BLaER1 (cell line): Measurements from ENCODE around the gene PKIG.

Source experiments
- H3K27ac ChIP-seq: shearing (Covaris generic); formaldehyde crosslinking; 2 replicates; pipeline ENCODE4 v1.8.1; 2022
- H3K27me3 ChIP-seq: shearing (Covaris generic); formaldehyde crosslinking; 2 replicates; pipeline ENCODE4 v1.8.1; 2022
- H3K36me3 ChIP-seq: shearing (Covaris generic); formaldehyde crosslinking; 2 replicates; pipeline ENCODE4 v1.8.1; 2022
- H3K4me1 ChIP-seq: shearing (Covaris generic); formaldehyde crosslinking; 2 replicates; pipeline ENCODE4 v1.8.1; 2022
- H3K4me2 ChIP-seq: shearing (Covaris generic); formaldehyde crosslinking; 2 replicates; pipeline ENCODE4 v1.8.1; 2022
- H3K4me3 ChIP-seq: shearing (Covaris generic); formaldehyde crosslinking; 2 replicates; pipeline ENCODE4 v1.8.1; 2022
- H3K9ac ChIP-seq: shearing (Covaris generic); formaldehyde crosslinking; 2 replicates; pipeline ENCODE4 v1.8.1; 2022
- H3K9me3 ChIP-seq: shearing (Covaris generic); formaldehyde crosslinking; 2 replicates; pipeline ENCODE4 v1.8.1; 2022
- H4K20me1 ChIP-seq: shearing (Covaris generic); formaldehyde crosslinking; 2 replicates; pipeline ENCODE4 v1.8.1; 2022
- Cebpa-rat ChIP-seq: shearing (Covaris generic); IDR thresholded peaks from 2 replicates; pipeline ENCODE4 v1.8.1; 2022

PKIG gene

DNA sequence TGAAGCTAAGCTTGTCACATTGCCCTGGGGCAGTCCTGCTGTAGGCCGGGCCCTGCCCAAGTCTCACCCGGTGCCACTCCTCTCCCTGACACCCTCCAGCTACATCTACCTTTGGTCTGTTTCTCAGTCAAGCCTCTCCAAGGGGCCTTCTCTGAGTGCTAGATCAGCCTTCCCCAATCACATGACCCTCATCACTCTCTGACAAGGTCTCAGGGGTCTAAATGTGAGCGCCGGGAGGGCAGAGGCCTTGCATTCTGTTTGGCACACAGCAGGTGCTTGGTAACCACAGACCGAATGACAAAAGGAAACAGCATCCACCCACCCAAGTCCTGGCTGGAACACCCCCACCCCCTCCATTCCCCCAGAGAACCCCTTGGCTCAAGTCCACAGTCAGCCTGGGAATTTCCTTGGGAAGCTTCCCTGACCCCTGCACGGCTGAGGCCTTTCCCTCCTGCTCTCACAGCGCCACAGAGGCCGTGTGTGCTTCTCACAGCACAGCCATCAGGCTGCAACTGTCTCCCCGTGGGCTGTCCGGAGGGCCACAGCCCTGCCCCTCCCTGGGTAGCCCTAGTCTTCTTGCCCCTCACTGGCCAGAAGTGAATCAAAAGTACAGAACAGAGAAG, 32.9 kb downstream of the PKIG start:
- H3K27me3 ChIP-seq, result no peaks in the 10 kb centered on the region
- peak overlapping the region; percentile 87 for H3K4me2 ChIP-seq
- peak overlapping the region; percentile 40; the same call in 1 of the 2 replicates for H3K4me3 ChIP-seq
- H3K27ac ChIP-seq, result peak overlapping the region; percentile 91
- H3K36me3 ChIP-seq, result peaks cover 69% of the 10 kb centered on the region
- peaks cover 95% of the 10 kb centered on the region for H3K4me1 ChIP-seq
- H3K9me3 ChIP-seq, result no peaks in the 10 kb centered on the region
- H4K20me1 ChIP-seq, result peaks cover 47% of the 10 kb centered on the region
- H3K9ac ChIP-seq, result peak overlapping the region; percentile 75
- no peak for TF ChIP-seq Cebpa-rat

DNA sequence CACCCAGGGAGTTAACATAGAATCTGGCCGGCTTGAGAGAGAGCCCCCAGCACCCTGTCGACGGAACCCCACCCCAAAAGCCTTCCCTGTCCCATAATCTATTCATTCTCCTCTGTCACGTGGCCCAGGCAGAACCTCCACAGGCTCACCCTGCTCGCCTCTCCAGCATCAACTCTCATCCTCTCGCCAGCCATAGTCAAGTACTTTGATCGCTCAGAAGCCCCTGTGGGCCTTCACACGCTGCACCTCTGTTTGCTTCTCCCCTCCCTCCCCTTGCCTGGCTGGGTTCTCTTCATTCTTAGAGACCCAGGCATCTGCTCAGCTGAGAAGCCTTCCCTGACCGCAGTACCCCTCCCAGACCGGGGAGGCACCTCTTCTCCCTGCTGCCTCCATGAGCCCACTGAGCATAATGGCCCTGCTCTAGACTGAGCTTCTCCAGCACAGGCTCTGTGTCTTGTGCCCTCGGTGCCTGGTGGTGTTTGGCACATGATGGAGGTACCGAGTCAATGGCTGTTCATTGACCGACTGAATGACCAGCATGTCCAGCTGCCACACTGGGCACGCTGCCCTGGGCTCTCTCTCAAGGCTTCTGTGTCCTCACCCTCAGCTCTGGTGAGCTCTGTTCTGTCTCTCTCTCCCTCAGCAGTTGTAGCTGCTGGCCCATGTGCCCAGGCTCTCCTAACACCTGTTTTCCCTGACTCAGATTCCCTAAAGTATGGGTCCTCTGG, 33.7 kb downstream of the PKIG start:
- H3K27ac ChIP-seq, result peak overlapping the region; percentile 91
- peaks cover 95% of the 10 kb centered on the region for H3K4me1 ChIP-seq
- TF ChIP-seq Cebpa-rat, result no peak
- peak overlapping the region; percentile 87 for H3K4me2 ChIP-seq
- peaks cover 77% of the 10 kb centered on the region for H3K36me3 ChIP-seq
- no peaks in the 10 kb centered on the region for H3K9me3 ChIP-seq
- peak overlapping the region; percentile 25; the same call in 1 of the 2 replicates for H3K4me3 ChIP-seq
- peak overlapping the region; percentile 75 for H3K9ac ChIP-seq
- peaks cover 48% of the 10 kb centered on the region for H4K20me1 ChIP-seq
- H3K27me3 ChIP-seq, result no peaks in the 10 kb centered on the region

DNA sequence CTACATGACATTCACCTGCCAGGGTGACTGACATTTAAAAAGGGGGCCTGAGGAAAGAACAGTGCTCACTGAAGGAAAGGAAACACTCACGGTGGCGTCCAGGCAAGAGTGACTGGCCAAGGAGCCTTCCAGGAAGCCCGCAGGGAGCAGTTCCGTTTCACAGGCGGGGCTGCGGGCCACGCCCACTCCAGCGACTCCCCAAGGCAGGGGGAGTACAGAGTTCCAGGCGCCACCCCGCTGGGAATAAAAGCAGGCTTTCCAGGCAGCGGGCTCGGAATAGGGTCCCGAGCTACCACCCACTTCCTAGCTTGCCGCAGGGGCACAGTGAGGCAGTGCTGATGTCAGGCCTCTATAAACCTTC, 34.2 kb downstream of the PKIG start:
- H3K9me3 ChIP-seq, result no peaks in the 10 kb centered on the region
- peak overlapping the region; percentile 87 for H3K4me2 ChIP-seq
- H3K36me3 ChIP-seq, result peaks cover 82% of the 10 kb centered on the region
- H3K27ac ChIP-seq, result peak overlapping the region; percentile 91
- H3K4me3 ChIP-seq, result no peak overlapping the region
- H4K20me1 ChIP-seq, result peaks cover 53% of the 10 kb centered on the region
- peak overlapping the region; percentile 75; the same call in 1 of the 2 replicates for H3K9ac ChIP-seq
- no peak for TF ChIP-seq Cebpa-rat
- H3K27me3 ChIP-seq, result no peaks in the 10 kb centered on the region
- peaks cover 95% of the 10 kb centered on the region for H3K4me1 ChIP-seq

DNA sequence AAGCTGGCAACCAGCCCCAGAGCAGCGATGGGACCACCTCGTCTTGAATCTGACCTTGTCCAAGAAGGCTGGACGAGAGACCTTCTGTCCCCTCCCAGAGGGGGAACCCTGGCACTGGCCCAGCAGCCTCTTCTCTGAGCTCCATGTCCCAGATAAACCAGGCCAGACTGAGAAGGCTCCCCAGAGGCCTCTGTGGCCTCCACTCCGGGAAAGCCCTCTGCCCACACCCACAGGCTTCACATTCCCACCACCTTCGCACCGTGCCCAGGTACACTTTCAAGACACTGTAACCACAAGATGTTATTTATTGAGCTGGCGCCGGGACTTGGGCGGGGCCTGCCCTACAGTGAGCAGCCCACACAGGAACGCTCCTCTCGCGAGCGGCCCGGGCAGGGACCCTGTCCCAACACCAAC, 35.9 kb downstream of the PKIG start:
- Histone ChIP-seq H4K20me1 (peaks cover 56% of the 10 kb centered on the region), H3K27me3 (no peaks in the 10 kb centered on the region), H3K9me3 (peaks cover 5% of the 10 kb centered on the region; the same call in 1 of the 2 replicates), H3K4me1 (peaks cover 85% of the 10 kb centered on the region), H3K36me3 (peaks cover 88% of the 10 kb centered on the region), H3K4me3 (no peak overlapping the region), H3K9ac (no peak overlapping the region; the same call in 1 of the 2 replicates), H3K27ac (peak overlapping the region; percentile 55), H3K4me2 (peak overlapping the region; percentile 87)
- TF ChIP-seq Cebpa-rat, result no peak

DNA sequence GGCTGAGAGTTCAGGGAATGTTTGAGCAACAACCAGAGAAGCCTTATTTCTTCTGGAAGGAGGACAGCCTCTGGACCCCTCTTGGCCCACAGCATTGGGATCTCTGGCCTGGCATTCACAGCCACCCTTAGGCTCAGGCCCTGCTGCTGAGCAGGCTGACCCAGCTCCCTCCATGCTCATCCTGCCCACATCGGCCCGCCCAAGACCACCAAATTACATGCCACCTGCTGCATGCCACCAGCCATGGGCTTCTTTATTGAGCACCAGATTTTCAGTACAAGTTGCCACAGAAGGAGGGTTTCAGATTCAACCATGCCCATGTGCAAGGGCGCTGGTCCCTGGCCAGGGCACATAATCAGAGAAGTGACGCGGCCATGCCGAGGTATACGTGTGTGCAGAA, 36.9 kb downstream of the PKIG start:
- peaks cover 61% of the 10 kb centered on the region for H4K20me1 ChIP-seq
- H3K36me3 ChIP-seq, result peaks cover 88% of the 10 kb centered on the region
- peak overlapping the region; percentile 55 for H3K27ac ChIP-seq
- no peaks in the 10 kb centered on the region for H3K27me3 ChIP-seq
- H3K9me3 ChIP-seq, result peaks cover 14% of the 10 kb centered on the region
- no peak overlapping the region for H3K4me3 ChIP-seq
- H3K4me1 ChIP-seq, result peaks cover 83% of the 10 kb centered on the region
- H3K4me2 ChIP-seq, result peak overlapping the region; percentile 87
- H3K9ac ChIP-seq, result peak overlapping the region; percentile 52
- no peak for TF ChIP-seq Cebpa-rat

DNA sequence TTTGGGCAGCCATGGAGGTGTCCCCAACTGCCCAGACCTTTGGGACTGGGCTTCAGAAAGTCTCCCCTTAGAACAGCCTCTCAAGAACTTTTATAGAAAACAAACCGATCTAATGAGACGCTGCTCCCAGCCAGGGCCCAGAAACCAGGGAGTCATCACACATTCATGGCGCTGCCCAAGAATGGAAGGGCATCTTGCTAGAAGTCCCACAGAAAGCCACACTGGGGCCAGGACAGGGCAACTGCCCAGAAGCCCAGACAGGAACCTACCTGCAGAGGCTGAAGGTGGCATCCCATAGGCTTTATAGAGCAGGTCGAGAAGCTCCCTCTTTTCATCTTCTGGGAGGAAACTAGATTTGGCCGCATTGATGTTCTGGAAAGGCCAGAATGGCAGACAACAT, 37.7 kb downstream of the PKIG start:
- Histone ChIP-seq H3K4me2 (peak overlapping the region; percentile 87), H3K36me3 (peaks cover 89% of the 10 kb centered on the region), H4K20me1 (peaks cover 68% of the 10 kb centered on the region), H3K9ac (peak overlapping the region; percentile 9; the same call in 1 of the 2 replicates), H3K27ac (no peak overlapping the region), H3K4me3 (no peak overlapping the region), H3K4me1 (peaks cover 77% of the 10 kb centered on the region), H3K27me3 (no peaks in the 10 kb centered on the region), H3K9me3 (peaks cover 18% of the 10 kb centered on the region)
- no peak for TF ChIP-seq Cebpa-rat

DNA sequence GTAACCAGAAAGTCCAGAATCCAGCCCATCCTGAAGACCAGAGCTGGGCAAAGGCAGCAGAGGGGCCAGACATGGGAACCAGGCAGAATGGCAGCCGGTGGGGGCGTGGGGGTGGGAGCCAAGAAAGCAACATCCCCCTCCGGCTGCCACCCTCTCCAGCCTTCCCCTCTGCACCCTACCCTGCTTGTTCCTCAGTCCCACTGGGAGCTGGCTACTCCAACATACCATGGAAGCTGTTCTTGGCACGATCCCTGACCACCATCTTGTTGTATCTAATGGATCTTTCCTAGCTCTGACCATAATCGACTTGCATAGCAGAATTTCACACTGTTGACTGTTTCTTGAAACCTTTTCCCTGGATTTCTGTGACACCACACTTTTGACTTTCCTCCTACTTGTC, 38.9 kb downstream of the PKIG start:
- Histone ChIP-seq H3K36me3 (peaks cover 100% of the 10 kb centered on the region), H3K4me3 (no peak overlapping the region), H3K4me2 (no peak overlapping the region), H3K9me3 (peaks cover 18% of the 10 kb centered on the region), H4K20me1 (peaks cover 72% of the 10 kb centered on the region), H3K27ac (no peak overlapping the region), H3K9ac (no peak overlapping the region), H3K27me3 (no peaks in the 10 kb centered on the region), H3K4me1 (peaks cover 69% of the 10 kb centered on the region)
- TF ChIP-seq Cebpa-rat, result no peak

DNA sequence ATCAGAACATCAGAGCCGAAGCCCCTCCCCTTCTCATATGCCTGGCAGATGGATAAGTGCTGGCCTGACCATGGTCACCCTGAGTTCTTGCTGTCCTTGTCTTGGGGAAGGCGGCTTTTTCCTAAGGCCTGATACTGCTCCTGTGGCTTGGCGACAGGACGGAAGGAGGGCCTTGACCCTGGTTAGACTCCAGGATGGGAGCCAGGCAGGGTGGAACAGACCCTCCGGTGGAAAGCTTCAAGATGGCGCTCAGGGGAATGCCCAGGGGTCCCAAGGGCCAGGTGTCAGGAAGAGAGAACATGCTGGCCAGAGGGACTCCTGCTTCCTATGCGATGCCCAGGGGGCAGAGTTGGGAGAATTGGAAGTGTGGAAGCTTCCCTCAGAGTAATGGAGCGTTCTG, 39.6 kb downstream of the PKIG start:
- peaks cover 100% of the 10 kb centered on the region for H3K36me3 ChIP-seq
- no peaks in the 10 kb centered on the region for H3K27me3 ChIP-seq
- no peak overlapping the region for H3K4me2 ChIP-seq
- peaks cover 18% of the 10 kb centered on the region for H3K9me3 ChIP-seq
- peaks cover 72% of the 10 kb centered on the region for H4K20me1 ChIP-seq
- no peak overlapping the region for H3K4me3 ChIP-seq
- no peak for TF ChIP-seq Cebpa-rat
- H3K4me1 ChIP-seq, result peaks cover 63% of the 10 kb centered on the region
- H3K9ac ChIP-seq, result no peak overlapping the region
- no peak overlapping the region for H3K27ac ChIP-seq

DNA sequence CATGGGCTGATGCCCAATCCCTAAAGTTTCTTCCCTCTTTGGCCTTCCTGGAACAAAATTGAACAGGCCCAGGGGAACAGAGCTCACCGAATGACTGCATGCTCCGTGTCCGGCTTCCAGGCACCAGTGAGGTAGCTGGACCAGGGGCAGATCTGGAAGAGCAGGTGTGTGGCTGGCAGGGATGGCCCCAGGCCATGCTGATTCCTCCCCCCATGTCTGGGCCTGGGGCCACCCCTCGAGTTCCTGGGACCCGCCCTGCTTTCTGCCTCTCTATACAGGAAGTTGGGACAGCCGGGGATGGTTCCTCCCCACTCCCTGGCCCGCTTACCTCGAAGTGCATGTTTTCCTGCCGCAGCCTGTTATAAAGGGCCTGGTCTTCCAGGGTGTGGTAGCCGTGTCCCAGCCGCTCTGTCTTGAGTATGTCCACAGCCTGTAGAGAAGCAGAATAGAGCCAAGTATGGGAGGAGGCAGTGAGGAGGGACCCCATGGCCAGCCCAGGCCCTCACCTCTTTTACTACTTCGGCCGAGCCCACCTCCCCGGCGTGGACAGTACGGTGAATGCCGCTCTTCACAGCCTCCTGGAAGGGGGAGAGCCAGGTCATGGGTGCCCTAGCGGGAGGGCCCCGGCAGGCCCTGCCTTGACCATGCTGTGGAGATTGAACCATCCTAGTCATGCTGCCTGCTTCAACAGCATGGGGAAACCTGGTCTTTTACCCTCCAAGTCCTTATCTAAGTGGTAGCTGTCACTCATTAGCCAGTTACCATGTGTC, 40.3 kb downstream of the PKIG start:
- H3K4me3 ChIP-seq, result no peak overlapping the region
- no peak overlapping the region for H3K27ac ChIP-seq
- no peaks in the 10 kb centered on the region for H3K27me3 ChIP-seq
- H3K9me3 ChIP-seq, result peaks cover 18% of the 10 kb centered on the region
- TF ChIP-seq Cebpa-rat, result no peak
- H3K4me2 ChIP-seq, result no peak overlapping the region
- no peak overlapping the region for H3K9ac ChIP-seq
- peaks cover 55% of the 10 kb centered on the region for H3K4me1 ChIP-seq
- H4K20me1 ChIP-seq, result peaks cover 71% of the 10 kb centered on the region
- H3K36me3 ChIP-seq, result peaks cover 100% of the 10 kb centered on the region

DNA sequence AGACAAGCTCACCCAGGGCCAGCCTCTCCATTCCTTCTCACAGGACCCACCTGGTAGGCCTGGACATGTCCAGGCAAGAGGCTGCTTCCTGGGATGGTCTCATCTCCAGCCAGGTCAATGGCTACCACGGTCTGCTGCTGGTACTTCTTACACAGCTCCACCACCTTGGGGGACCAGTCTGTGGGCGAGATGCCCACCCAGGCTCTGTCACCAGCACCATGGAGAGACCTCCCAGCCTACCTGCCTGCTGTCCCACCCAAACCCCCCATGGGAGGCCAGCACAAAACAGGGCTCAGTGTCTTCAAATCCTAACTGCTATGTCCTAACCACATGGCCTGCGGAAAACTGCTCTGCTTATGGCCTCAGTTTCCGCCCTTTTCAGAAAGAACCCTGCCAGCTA, 41.8 kb downstream of the PKIG start:
- no peak overlapping the region for H3K4me3 ChIP-seq
- peaks cover 41% of the 10 kb centered on the region for H3K4me1 ChIP-seq
- TF ChIP-seq Cebpa-rat, result no peak
- peaks cover 71% of the 10 kb centered on the region for H4K20me1 ChIP-seq
- H3K27me3 ChIP-seq, result no peaks in the 10 kb centered on the region
- peaks cover 100% of the 10 kb centered on the region for H3K36me3 ChIP-seq
- H3K9me3 ChIP-seq, result peaks cover 18% of the 10 kb centered on the region
- no peak overlapping the region for H3K27ac ChIP-seq
- no peak overlapping the region for H3K9ac ChIP-seq
- H3K4me2 ChIP-seq, result no peak overlapping the region
